GM12878 (cell line): ENCODE measurements around the gene CCS. TPM values are rescaled to one million over a fixed set of nuclear protein-coding genes. Genes with fewer than 3 reads are reported as not detected.

Source experiments
- ATAC-seq: fragments of 200-7000 bp; cut with Tn5 transposase; 3 replicates; pipeline ENCODE4 v1.9.1; 2020; ENCODE audit warnings: mild to moderate bottlenecking, moderate library complexity
- BruUV-seq: library from RNA; stranded (reverse); fragments of 400-500 nt; replicated peaks from 2 replicates; lab custom pipeline; 2021; lab: Mats Ljungman, UMichigan
- CTCF ChIA-PET: fragments of 300-600 bp; sonication (Branson Sonifier 250); formaldehyde crosslinking; extraction: SDS; loops from one replicate; lab custom pipeline; 2021; ENCODE audit warnings: inconsistent platforms; lab: Yijun Ruan, JAX
- POLR2A ChIA-PET: fragments of 350-600 bp; formaldehyde crosslinking; extraction: SDS; loops from one replicate; lab custom pipeline; 2021; ENCODE audit warnings: inconsistent platforms; lab: Charles Lee
- RAD21 ChIA-PET: fragments of 300-600 bp; sonication (Branson Sonifier 250); formaldehyde crosslinking; loops from one replicate; lab custom pipeline; 2023; ENCODE audit warnings: antibody characterized with exemption; ENCODE audit not compliant: unreplicated experiment; lab: Charles Lee
- SMC1A ChIA-PET: fragments of 300-600 bp; sonication (Branson Sonifier 250); formaldehyde crosslinking; loops from one replicate; lab custom pipeline; 2023; ENCODE audit not compliant: unreplicated experiment, uncharacterized antibody; lab: Charles Lee
- DNase-seq: peaks from one replicate; pipeline ENCODE4 v3.0.0-alpha.2; 2011; ENCODE audit warnings: low read depth, low spot score
- FAIRE-seq: peaks from 3 replicates; lab custom pipeline; 2011; peaks lifted over from hg19 to GRCh38; lab: Jason Lieb, UNC
- H2AFZ ChIP-seq: 2 replicates; pipeline ENCODE4 v1.6.0; 2011; ENCODE audit warnings: low read depth, low read length, control low read depth; ENCODE audit not compliant: control insufficient read depth
- H3K27ac ChIP-seq: 2 replicates; pipeline ENCODE4 v1.5.1; 2011; ENCODE audit warnings: control low read depth; ENCODE audit not compliant: control insufficient read depth, insufficient read depth
- H3K27me3 ChIP-seq, 2 experiments: replicated peaks in 1 of 2; 2 replicates each; pipeline versions ENCODE4 v1.6.0 to v1.6.1; 2011; ENCODE audit warnings: low read length in 1 of 2; ENCODE audit not compliant: control insufficient read depth in 2 of 2, insufficient read depth in 2 of 2
- H3K36me3 ChIP-seq, 2 experiments: 2 replicates each; pipeline ENCODE4 v1.5.1; 2011; ENCODE audit warnings: low read length in 1 of 2; ENCODE audit not compliant: control insufficient read depth in 2 of 2, insufficient read depth in 2 of 2
- H3K4me1 ChIP-seq: 2 replicates; pipeline ENCODE4 v1.6.1; 2011; ENCODE audit warnings: mild to moderate bottlenecking, low read length, moderate library complexity, mixed read lengths; ENCODE audit not compliant: control insufficient read depth, insufficient read depth
- H3K4me2 ChIP-seq: 2 replicates; pipeline ENCODE4 v1.6.0; 2011; ENCODE audit warnings: control low read depth; ENCODE audit not compliant: control insufficient read depth, insufficient read depth
- H3K4me3 ChIP-seq: fragments of 200-600 bp; sonication (generic); 2 replicates; pipeline ENCODE4 v1.5.1; 2016
- H3K79me2 ChIP-seq: 2 replicates; pipeline ENCODE4 v1.6.0; 2011; ENCODE audit warnings: low read length; ENCODE audit not compliant: control insufficient read depth, insufficient read depth
- H3K9ac ChIP-seq: 2 replicates; pipeline ENCODE4 v1.8.0; 2011; ENCODE audit warnings: low read length, control low read depth, mixed read lengths; ENCODE audit not compliant: control insufficient read depth, insufficient read depth
- H3K9me3 ChIP-seq: replicated peaks from 3 replicates; pipeline ENCODE4 v1.5.1; 2011; ENCODE audit warnings: mild to moderate bottlenecking, low read length; ENCODE audit not compliant: control insufficient read depth, insufficient read depth
- H4K20me1 ChIP-seq: 2 replicates; pipeline ENCODE4 v1.6.0; 2011; ENCODE audit not compliant: control insufficient read depth, insufficient read depth
- CBX5 ChIP-seq: sonication (generic); IDR thresholded peaks from 2 replicates; pipeline ENCODE4 v1.6.1; 2016; ENCODE audit warnings: low read depth, moderate library complexity, mild to moderate bottlenecking, inconsistent platforms
- FOS ChIP-seq: IDR thresholded peaks from 3 replicates; pipeline ENCODE4 v1.6.1; 2011; ENCODE audit warnings: borderline replicate concordance; ENCODE audit not compliant: insufficient read length; ENCODE audit errors: extremely low read depth
- KAT2A ChIP-seq: conservative IDR thresholded peaks from 2 replicates; pipeline ENCODE4 v1.6.1; 2011; ENCODE audit warnings: low read depth, low read length; ENCODE audit not compliant: control insufficient read depth
- KDM1A ChIP-seq: fragments of 200-600 bp; sonication (generic); IDR thresholded peaks from 2 replicates; pipeline ENCODE4 v1.6.1; 2016; ENCODE audit warnings: borderline replicate concordance
- KLF5 ChIP-seq: fragments of 450-650 bp; IDR thresholded peaks from 2 replicates; pipeline ENCODE4 v1.6.1; 2014; ENCODE audit warnings: mild to moderate bottlenecking; ENCODE audit not compliant: partially characterized antibody
- MXI1 ChIP-seq: fragments of 150-350 bp; IDR thresholded peaks from 2 replicates; pipeline ENCODE4 v1.6.1; 2011; ENCODE audit warnings: low read depth, mild to moderate bottlenecking, inconsistent platforms, low read length, improper control_type of control experiment
- MYC ChIP-seq: IDR thresholded peaks from 2 replicates; pipeline ENCODE4 v1.6.1; 2011; ENCODE audit warnings: mild to moderate bottlenecking, low read length, moderate library complexity, inconsistent platforms; ENCODE audit not compliant: insufficient read depth, insufficient replicate concordance, insufficient read length, severe bottlenecking
- RELA ChIP-seq: fragments of 450-650 bp; IDR thresholded peaks from 2 replicates; pipeline ENCODE4 v1.8.0; 2014; ENCODE audit warnings: borderline replicate concordance; ENCODE audit not compliant: partially characterized antibody
- SUZ12 ChIP-seq: fragments of 200-600 bp; sonication (generic); IDR thresholded peaks from one replicate; pipeline ENCODE4 v1.6.1; 2018; ENCODE audit warnings: antibody characterized with exemption, mild to moderate bottlenecking; ENCODE audit not compliant: unreplicated experiment
- TCF7 ChIP-seq: IDR thresholded peaks from 2 replicates; pipeline ENCODE4 v1.6.1; 2014; ENCODE audit warnings: antibody characterized with exemption, borderline replicate concordance
- ZNF207 ChIP-seq: fragments of 450-650 bp; IDR thresholded peaks from 2 replicates; pipeline ENCODE4 v1.6.1; 2014; ENCODE audit warnings: antibody characterized with exemption, mild to moderate bottlenecking, borderline replicate concordance
- WGBS: methylation state at CpG from one replicate; pipeline ENCODE4 v1.1.6; 2016; ENCODE audit warnings: low lambda C conversion rate; ENCODE audit not compliant: insufficient replicate concordance, insufficient coverage; ENCODE audit errors: missing lambda C conversion rate; 5-methylcytosine and 5-hydroxymethylcytosine counted together
- in situ Hi-C: fragments of 300-500 bp; cut with MboI; formaldehyde crosslinking; loops from 9 replicates; pipeline ENCODE4 v1.14.3; 2018; ENCODE audit warnings: mixed read lengths
- intact Hi-C: fragments of 100-400 bp; cut with micrococcal nuclease; formaldehyde crosslinking; loops from one replicate; pipeline ENCODE4 v1.14.2; 2022; ENCODE audit not compliant: unreplicated experiment
- polyA plus RNA-seq, 11 experiments: library from polyadenylated mRNA; depleted of rRNA in 4 of 11; unstranded in 6 of 11; stranded (reverse) in 5 of 11; fragments of >200 nt; fragmentation: Nextera tagmentation in 4 of 11; fragmentation: Illumina TruSeq in 1 of 11; extraction: Ambion mirVana in 4 of 11; extraction: Trizol in 1 of 11; gene quantifications; 1 replicate in 1 of 11; 2 replicates in 10 of 11; pipeline versions ENCODE4 v1.2.1 to v1.2.3, GENCODE V29; 2011 to 2016; ENCODE audit warnings: inconsistent platforms in 2 of 11, missing spikeins in 2 of 11, low read depth in 1 of 11
- total RNA-seq, 4 experiments: library from RNA; depleted of rRNA in 3 of 4; stranded (reverse); fragments of >200 nt in 3 of 4; fragmentation: Illumina TruSeq in 1 of 4; extraction: Trizol in 1 of 4; gene quantifications; 2 replicates each; pipeline versions ENCODE4 v1.2.1 to v1.2.3, GENCODE V29; 2013 to 2021
- TF ChIP-seq, protein P1 (sequence below): fragments of 450-650 bp; IDR thresholded peaks from 2 replicates; pipeline ENCODE4 v1.6.1; 2016; ENCODE audit warnings: mild to moderate bottlenecking

Gene CCS
- total and polyA plus RNA-seq, 10 of the 15 experiments (the other 5 are each of a cell fraction or from before 2014, with no cell fraction given) = 1.5 to 44.2 (median 30.6) TPM

DNA sequence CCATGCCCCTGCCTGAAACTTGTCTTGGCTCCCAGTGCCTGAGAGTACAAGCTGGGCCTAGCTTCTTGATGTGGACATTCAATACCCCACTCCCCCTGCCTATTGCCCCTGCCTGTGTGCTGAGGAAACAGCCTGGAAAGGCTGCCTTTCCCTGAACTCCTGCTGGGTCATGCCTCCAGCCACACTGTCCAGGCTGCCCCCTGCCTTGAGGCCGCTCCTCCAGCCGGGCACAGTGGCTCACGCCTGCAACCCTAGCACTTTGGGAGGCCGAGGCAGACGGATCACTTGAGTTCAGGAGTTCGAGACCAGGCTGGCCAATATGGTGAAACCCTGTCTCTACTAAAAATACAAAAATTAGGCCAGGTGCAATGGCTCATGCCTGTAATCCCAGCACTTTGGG is 10.1 kb downstream of the CCS start:
- Histone ChIP-seq H3K27ac (no peak overlapping the region), H3K79me2 (no peaks in the 10 kb centered on the region), H3K4me2 (no peak overlapping the region), H3K4me3 (no peak overlapping the region), H2AFZ (no peak overlapping the region), H3K4me1 (peaks cover 7% of the 10 kb centered on the region), H3K27me3 (no peaks in the 10 kb centered on the region), H4K20me1 (no peaks in the 10 kb centered on the region), H3K9me3 (no peaks in the 10 kb centered on the region), H3K9ac (no peak overlapping the region), H3K36me3 (peaks cover 0 to 9% of the 10 kb centered on the region in 2 experiments; a peak in 3 of 4 replicates)
- DNase-seq (no peak), FAIRE-seq (no peak), ATAC-seq (no peak)
- 87% methylated on average over 6 of the region's 6 CpGs for WGBS
- TF ChIP-seq FOS (no peak), MYC (no peak), TCF7 (no peak)
- TF ChIP-seq, protein P1, sequence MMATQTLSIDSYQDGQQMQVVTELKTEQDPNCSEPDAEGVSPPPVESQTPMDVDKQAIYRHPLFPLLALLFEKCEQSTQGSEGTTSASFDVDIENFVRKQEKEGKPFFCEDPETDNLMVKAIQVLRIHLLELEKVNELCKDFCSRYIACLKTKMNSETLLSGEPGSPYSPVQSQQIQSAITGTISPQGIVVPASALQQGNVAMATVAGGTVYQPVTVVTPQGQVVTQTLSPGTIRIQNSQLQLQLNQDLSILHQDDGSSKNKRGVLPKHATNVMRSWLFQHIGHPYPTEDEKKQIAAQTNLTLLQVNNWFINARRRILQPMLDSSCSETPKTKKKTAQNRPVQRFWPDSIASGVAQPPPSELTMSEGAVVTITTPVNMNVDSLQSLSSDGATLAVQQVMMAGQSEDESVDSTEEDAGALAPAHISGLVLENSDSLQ = no peak
- ChIA-PET SMC1A (no interaction called here), CTCF (interaction anchor here (1.0 kb wide), 1 partner anchor 22 kb away, joined by 3 read pairs; no protein-coding TSS in a partner anchor), POLR2A (no interaction called here), RAD21 (no interaction called here)
- BruUV-seq = no TSS peak
- intact Hi-C loops (no loop called here), in situ Hi-C loops (no loop called here)

GRCh38 chr11:66604155-66604554 is 11.2 kb downstream of the CCS start:
- no peak for FAIRE-seq
- Histone ChIP-seq H3K36me3 (peaks cover 0 to 9% of the 10 kb centered on the region in 2 experiments; a peak in 3 of 4 replicates), H3K4me1 (peaks cover 14% of the 10 kb centered on the region), H3K27me3 (no peaks in the 10 kb centered on the region), H3K9ac (no peak overlapping the region), H3K4me2 (no peak overlapping the region), H4K20me1 (no peaks in the 10 kb centered on the region), H3K4me3 (no peak overlapping the region), H2AFZ (no peak overlapping the region), H3K27ac (no peak overlapping the region), H3K9me3 (no peaks in the 10 kb centered on the region), H3K79me2 (no peaks in the 10 kb centered on the region)
- WGBS = 79% methylated on average over 5 of the region's 5 CpGs
- intact Hi-C loops (no loop called here), in situ Hi-C loops (no loop called here)
- SMC1A ChIA-PET = no interaction called here
- CTCF ChIA-PET = no interaction called here
- no peak for ATAC-seq
- no TSS peak for BruUV-seq
- DNase-seq = no peak
- RAD21 ChIA-PET = no interaction called here
- POLR2A ChIA-PET = no interaction called here
- TF ChIP-seq KAT2A (no peak), MXI1 (no peak), FOS (no peak), SUZ12 (no peak), RELA (no peak), KDM1A (no peak), ZNF207 (no peak), CBX5 (no peak), KLF5 (no peak)
